GM08714 (cell line): Measurements from ENCODE around the gene ALX4.

Experiments used
- H3K4me3 ChIP-seq: fragments of 200-500 bp; sonication (Bioruptor generic); 2 replicates; pipeline ENCODE4 v1.5.1; 2014; ENCODE audit warnings: mild to moderate bottlenecking, low read length, inconsistent platforms
- ZNF274 ChIP-seq: IDR thresholded peaks from 2 replicates; pipeline ENCODE4 v1.6.1; 2012; ENCODE audit warnings: mild to moderate bottlenecking, low read depth, low read length

ALX4 gene

GRCh38 chr11:44247508-44247907 lies 62.4 kb downstream of the ALX4 start:
- no peak overlapping the region for H3K4me3 ChIP-seq
- TF ChIP-seq ZNF274: no peak

DNA sequence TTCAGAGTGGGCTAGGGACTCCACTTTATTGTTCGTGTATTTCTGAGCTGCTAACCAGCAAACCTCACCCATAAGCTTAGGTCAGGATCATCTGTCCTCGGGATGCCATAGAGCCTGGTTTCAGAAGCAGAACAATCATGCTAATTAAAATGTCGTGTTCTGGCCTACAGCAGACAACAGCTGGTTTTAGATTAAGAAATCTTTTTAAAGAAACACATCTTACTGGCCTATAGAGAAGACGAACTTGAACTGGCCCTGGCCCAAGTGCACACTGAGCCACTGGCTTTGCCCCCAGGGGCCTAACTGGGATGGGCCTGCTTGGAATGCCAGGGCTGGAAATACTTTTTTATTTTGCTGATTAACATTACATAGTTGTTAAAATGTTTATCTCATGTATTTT lies 63.2 kb downstream of the ALX4 start:
- TF ChIP-seq ZNF274: no peak
- H3K4me3 ChIP-seq: no peak overlapping the region

GRCh38 chr11:44244639-44245310 lies 65.2 kb downstream of the ALX4 start:
- TF ChIP-seq ZNF274: no peak
- H3K4me3 ChIP-seq: no peak overlapping the region

DNA sequence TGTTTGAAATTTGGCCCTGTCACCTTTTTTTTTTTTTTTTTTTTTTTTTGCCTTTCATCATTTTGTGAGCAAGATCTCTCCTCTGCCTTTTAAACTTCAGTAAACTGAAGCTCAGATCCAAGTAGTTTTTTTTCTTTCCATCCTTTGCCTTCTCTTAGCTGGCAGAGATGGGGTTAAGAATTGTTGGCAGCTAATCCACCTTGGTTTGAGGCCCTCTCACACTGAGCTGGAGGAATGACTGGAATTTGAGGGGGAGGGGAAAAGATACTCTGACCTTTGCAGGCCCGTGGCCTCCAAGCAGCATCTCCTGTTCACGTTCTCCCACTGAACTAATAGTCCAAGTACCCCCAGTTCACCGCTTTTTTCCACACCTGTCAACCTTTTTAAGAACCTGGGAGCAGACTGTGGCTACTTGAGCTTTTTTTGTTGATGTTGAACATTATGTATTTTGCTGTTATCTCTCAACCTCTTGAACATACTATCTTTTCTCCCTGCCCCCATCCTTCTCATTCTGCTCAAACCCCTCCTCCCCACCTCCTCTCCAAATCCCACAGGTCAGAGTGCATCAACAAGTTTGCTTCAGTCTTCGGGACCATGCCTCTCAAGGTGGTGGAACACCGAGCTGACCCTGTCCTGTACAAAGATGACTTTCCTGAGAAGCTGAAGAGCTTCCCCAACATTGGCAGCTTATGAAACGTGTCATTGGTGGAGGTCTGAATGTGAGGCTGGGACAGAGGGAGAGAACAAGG lies 66.2 kb downstream of the ALX4 start:
- TF ChIP-seq ZNF274: no peak
- no peak overlapping the region for H3K4me3 ChIP-seq

- no peak for TF ChIP-seq ZNF274
- H3K4me3 ChIP-seq: no peak overlapping the region
These were observed 66.9 kb downstream of the ALX4 start for GRCh38 chr11:44243086-44243485.

DNA sequence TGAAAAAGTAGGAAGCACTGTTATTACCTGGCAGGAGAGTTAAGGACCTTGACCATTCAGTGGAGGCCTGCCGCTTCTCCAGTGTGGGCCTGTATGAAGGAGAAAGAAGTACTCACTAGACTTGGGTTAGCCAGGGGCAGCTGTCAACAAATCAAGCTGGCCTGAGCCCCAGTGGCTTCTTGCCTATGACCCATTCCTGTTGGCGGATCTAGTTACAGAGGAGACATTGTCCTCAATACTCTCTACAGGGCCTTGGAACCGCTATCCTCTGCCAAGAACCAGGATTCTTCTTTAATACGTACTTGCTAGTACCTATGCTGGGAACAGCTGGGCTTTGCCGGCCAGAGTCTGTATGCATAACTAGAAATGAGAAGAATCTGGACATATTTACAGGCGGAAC lies 68.1 kb downstream of the ALX4 start:
- H3K4me3 ChIP-seq: no peak overlapping the region
- TF ChIP-seq ZNF274: no peak

GRCh38 chr11:44237156-44237555 lies 72.8 kb downstream of the ALX4 start:
- TF ChIP-seq ZNF274: no peak
- no peak overlapping the region for H3K4me3 ChIP-seq

DNA sequence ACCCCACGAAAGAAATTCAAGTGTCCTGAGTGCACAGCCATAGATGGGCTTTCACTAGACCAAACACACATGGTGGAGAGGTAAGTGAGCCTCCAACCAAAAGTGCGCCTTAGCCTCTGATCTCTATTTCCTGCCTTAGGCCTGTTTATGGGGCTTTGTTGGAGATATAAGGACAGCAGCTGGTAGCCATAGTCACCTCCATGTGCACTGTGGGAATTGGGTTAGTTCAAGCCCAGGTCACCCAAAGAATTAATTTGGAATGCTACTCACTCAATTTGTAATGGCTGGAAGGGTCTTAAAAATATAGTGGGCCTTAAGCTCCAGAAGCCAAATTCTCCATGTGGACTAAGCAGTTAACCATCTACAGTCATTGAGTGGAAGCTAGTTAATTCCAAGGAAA lies 73.6 kb downstream of the ALX4 start:
- TF ChIP-seq ZNF274: no peak
- no peak overlapping the region for H3K4me3 ChIP-seq

GRCh38 chr11:44235765-44236201 lies 74.2 kb downstream of the ALX4 start:
- no peak for TF ChIP-seq ZNF274
- H3K4me3 ChIP-seq: no peak overlapping the region

DNA sequence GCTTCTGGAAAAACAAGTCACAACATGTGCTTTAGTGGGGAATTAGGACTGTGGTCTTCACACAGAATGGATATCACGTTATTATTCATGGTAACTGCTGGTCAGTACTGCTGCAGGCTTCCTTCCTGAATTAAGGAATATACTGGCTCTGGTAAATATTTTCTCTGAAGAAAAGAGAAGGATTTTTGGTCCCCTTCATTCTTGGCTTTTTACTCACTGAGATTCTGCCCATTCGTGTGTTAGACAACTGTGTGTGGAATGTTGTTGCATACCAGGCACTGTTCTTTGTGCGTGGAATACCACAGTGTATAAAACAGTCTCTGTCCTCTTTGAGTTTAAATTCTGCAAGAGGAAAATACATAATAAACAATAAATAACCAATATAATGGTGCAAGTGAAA lies 80.3 kb downstream of the ALX4 start:
- H3K4me3 ChIP-seq: no peak overlapping the region

GRCh38 chr11:44229098-44229497 lies 80.8 kb downstream of the ALX4 start:
- no peak for TF ChIP-seq ZNF274
- H3K4me3 ChIP-seq: no peak overlapping the region

More for the DNA sequence above, 80.3 kb downstream of the ALX4 start:
- no peak for TF ChIP-seq ZNF274

GRCh38 chr11:44228379-44228778 lies 81.6 kb downstream of the ALX4 start:
- H3K4me3 ChIP-seq: no peak overlapping the region
- TF ChIP-seq ZNF274: no peak

GRCh38 chr11:44226945-44227344 lies 83.0 kb downstream of the ALX4 start:
- H3K4me3 ChIP-seq: no peak overlapping the region
- TF ChIP-seq ZNF274: no peak

- H3K4me3 ChIP-seq: no peak overlapping the region
- no peak for TF ChIP-seq ZNF274
These were observed 83.4 kb downstream of the ALX4 start for GRCh38 chr11:44226490-44226889.

DNA sequence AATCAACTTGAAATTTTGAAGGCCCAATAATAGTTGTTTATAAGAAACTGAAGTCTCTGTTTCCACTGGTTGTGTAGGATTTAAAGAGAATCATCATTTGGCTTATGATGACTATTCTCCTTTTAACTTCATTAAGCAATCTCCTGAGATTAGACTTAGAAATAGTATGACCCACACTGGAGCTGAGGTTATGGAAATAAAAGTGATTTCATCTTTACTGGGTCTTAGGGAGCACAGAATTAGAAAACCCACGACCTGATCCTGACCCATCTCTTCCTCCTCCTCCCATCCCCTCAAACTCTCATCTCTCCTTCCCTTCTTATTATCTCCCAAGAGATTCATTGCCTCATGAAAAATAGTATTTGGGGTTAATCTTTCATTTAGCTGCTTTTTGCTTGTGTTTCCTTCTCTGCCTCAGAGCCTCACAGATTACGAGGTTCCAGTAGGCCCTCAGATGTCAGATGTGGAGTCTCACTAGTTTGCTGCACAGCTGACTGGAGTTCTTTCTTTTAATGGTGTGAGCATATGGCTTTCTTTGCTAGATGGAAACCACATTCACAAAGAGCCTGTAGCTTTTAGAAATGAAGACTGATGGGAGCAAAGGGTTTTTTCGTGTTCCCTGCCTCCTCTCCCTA lies 85.0 kb downstream of the ALX4 start:
- H3K4me3 ChIP-seq: no peak overlapping the region
- TF ChIP-seq ZNF274: no peak

DNA sequence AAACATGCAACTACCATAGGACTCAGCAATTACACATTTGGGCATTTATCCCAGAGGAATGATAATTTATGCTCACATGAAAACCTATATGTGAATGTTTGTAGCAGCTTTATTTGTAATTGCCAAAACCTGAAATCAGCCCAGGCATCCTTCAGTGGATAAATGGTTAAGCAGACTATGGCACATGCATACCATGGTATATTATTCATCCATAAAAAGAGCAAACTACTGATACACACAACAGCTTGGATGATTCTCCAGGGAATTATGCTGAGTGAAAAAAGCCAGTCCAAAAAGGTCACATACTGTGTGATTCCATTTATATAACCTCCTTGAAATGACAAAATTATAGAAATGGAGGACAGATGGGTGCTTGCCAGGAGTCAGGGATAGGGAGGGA lies 86.7 kb downstream of the ALX4 start:
- no peak for TF ChIP-seq ZNF274
- no peak overlapping the region for H3K4me3 ChIP-seq
